Raji (cell line): ENCODE results near the gene ACTC1.

Source experiments
- POLR2A ChIP-seq: IDR thresholded peaks from 2 replicates; pipeline ENCODE4 v1.6.1; 2011; ENCODE audit warnings: low read depth, low read length, control low read depth; ENCODE audit not compliant: insufficient read depth

Gene ACTC1

DNA sequence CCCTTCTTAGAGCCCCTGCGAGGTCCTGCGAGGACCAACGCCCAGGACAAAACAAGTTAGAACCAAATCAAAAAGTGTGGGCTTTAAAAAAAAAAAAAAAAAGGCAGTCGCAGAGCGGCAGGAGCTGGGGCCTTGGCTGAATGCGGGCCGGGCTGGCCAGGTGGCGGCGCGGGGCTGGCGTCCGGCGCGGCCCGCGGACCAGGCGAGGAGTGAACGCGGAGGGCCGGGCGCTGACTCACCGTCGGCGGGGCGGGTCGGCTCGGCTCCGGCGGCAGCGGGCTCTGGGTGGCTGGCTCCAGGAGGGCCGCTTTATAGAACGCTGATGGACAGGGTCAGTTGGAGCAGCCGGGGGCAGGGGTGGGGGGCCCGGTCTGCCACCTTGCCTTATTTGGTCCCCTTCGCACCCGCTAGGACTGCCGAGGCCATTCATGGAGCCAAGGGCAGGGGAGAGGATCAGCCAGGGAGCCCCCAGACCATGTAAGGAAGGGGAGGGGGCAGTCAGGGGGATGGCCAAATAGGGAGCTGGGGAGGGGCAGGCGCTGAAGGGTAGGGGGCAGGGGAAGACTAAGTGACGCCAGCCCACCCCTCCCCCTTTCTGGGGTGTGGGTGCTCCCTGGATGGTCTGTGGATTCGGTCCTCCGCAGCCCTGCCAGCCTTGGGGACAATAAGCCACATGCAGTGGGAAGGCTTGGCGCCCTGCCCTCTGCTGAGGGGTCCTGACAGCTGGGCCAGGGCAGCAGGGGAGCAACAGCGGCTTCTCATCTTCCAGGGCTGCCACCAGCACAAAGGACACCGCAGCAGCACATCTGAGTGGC lies at the start of gene ACTC1:
TSS of gene ACTC1 (minus strand) at position 283 of the 815 bp plus-strand sequence. CDS start 741 bp downstream, outside the sequence.
- no peak for TF ChIP-seq POLR2A

DNA sequence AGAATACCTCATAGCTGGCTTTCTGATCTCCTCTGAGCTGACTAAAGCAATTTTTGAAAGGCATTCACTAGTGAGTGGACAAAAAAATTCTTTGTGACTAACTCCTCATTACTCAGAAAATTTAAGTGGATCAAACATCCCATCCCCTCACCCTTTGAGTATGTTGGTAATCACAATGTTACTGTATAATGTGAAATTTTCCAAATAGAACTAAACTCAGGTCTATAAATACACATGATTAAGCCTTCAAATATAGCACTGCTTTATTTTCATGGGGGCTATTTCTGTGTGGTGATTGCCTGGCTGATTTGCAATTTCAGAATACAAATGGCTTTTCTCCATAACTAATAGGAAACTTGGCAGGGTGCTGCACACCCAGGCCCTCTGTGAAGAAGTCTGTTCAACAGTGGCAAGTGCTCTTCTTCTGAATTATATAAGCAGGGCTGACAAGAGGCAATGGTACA lies 45.9 kb upstream of the ACTC1 start:
- no peak for TF ChIP-seq POLR2A

DNA sequence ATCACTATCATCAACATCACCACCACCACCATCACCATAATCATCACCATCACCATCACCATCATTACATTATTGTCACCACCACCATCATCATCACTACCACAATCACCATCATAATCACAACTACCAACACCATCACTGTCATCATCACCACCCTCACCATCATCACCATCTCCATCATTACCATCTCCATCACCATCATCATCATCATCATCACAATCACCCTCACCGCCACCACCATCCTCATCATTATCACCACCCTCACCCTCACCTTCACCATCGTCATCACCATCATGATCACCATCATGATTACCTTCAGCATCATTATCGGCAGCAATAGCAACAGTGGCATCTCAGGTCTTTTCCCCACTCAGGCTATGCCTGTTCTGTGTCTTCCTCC lies 42.9 kb upstream of the ACTC1 start:
- TF ChIP-seq POLR2A: no peak

DNA sequence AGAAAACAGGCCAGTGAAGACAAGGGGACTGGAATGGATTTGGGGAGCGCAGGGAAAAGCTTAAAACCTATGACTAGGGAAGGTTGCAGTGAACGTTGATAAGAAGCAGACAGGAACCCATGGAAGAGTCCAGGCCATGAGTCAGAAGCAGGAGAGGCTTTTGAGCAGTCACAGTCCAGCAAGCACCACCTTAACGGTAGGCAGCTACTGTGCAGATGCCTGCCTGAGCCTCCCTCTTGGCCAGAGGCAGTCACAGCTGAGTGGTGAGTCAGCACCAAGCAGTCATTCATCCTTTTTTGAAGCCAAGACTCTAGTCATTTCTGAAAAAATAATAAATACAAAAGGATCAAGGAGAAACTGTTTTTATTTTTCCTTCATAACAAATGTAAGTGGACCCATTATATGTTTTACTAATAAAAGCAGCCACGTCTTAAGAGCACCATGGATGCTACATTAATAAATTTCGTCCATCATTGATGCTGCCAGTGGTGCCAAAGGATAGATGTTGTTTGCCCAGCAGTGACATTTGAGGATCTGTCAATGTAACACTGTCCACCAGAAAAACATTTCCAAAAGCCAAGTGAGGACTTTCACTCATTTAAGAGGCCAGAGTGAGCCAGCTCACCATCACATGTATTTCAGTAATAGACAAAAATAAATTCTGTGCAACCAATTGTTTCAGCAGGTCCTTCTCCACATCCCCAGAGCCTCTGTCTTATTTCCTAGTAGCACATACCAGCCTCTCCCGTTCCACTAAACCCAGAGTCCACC lies 42.1 kb upstream of the ACTC1 start:
- no peak for TF ChIP-seq POLR2A

DNA sequence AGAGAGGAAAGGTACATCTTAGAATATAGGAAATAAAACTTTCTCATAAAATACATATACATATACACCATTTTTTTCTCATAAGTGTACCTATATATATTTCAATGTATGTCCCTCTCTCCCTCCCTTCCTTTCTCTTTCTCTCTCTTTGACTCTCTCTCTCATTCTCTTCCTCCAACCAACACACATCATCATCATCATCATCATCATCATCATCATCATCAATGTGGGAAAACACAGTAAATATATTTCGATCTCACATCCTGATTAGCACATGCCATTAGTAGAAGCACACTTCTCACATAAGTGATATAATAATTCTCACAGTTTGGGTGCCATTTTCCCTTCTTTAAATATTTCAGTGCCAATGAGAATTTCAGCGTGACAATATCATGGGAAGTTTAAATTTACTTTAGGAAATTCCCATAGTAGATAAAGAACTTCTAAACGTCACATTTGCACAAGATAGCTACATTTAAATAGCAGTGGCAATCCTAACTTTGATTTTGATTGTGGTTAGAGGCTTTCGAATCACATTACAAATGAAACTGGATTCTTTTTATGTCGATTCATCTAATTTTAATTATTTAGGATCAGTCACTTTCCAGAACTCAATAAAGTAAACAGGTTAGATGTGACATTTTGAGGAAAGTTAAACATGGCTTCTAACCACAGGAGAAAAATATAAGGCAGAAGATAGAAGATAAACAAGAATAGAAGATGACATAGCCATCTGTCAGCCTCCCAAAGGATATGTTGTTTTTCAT lies 33.0 kb upstream of the ACTC1 start:
- no peak for TF ChIP-seq POLR2A

DNA sequence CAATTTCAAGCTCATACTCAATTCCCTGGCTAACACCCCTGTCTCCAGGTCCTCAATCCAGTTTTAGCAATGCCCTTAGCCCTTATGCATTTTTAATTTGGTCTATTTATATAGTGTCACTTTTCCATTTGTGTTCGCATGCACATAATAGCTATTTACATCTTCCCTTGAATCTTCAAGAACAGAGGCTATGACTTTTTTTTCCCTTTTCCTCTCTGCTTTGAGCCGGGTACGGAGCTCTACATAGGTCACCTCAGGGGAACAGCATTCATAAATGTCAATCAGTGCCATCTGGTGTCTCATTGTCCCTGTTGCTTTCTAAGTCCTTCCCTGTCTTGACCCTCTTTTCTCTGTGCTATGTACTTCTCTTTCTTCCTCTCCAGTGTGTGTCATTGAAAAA lies 26.5 kb upstream of the ACTC1 start:
- TF ChIP-seq POLR2A: no peak

DNA sequence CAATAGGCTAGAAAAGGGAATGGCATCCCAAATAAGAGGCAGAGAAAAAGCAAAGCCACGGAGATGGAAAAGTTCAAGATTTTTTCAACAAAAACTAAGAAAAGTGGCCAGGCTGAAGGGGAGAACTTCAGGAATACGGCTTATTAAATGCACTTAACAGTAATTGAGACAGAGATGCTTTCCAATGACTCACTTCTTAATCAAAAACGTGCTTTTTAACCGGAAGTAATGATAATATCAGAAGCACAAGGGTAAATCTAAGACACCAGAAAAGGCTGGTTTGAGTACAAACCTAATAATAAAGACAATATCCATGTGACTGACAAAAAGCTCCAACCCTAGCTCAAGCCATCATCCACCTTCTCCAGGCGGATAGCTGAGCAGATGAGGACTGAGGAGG lies 24.8 kb upstream of the ACTC1 start:
- TF ChIP-seq POLR2A: no peak

DNA sequence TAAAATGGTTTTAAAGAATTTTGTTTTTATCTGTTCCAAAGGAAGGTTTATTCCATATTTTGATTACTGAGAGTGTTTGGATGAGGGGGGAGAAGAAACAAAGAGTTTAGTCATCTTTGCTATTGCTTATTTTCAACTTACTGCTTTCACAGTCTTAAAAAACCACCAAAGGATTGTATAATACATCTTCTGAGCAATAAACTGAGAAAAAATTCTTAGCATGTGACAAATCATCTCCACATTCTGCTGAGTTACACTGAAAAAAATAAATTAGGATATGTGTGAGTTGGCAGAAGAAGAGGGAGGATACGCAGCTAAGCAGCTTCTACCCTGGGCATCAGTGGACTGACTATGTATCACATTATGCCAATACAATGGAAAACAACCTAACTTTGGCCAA lies 23.2 kb upstream of the ACTC1 start:
- TF ChIP-seq POLR2A: no peak

DNA sequence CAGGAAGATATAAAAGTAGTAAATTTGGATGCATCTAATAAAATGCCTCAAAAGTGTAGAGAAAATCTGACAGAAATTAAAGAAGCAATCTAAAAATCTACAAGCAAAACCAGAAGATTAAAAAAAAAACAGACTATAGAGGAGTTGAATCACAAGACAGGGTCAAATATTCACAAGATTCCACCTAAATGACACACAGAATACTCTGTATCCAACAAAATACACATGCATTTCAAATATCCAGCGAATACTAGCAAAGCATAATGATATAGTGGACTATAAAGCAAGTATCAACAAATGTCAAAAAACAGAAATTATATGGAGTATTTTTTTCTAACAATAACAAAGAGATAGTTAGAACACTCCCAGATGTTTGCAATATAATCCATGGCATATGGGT lies 20.5 kb upstream of the ACTC1 start:
- no peak for TF ChIP-seq POLR2A

DNA sequence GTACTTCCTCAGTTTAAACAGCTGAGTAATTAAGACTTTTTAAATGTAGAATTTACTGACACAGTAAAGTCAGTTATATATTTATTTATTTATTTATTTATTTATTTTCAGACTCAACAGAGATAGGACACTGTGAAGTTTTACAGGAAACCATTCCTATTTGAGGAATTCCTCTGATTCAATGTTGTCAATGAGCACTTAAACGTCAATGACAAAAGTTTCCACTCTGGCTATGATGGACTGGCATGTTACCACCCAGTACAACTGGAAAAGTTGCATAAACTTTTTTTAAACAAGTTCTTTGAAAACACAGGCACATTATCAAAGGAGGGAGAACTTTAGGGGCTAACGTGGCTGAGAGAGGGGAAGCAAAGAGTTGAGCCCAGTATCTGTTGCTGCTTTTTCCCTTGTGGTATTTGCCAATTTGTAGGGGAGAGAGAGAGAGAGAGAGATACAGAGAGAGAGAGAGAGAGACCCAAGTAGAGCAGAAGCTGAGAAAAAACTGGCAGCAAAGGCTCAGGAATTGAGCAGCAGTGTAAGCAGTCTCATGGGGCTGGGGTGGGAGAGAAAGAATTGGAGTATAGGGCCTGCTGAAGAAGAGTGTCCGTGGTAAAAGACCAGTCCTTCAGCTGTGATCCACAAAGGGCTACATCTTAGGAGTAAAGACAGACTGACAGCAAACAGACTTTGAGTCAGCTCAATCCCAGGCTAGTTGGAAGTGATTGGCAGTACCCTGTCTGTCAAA lies 18.3 kb upstream of the ACTC1 start:
- no peak for TF ChIP-seq POLR2A

DNA sequence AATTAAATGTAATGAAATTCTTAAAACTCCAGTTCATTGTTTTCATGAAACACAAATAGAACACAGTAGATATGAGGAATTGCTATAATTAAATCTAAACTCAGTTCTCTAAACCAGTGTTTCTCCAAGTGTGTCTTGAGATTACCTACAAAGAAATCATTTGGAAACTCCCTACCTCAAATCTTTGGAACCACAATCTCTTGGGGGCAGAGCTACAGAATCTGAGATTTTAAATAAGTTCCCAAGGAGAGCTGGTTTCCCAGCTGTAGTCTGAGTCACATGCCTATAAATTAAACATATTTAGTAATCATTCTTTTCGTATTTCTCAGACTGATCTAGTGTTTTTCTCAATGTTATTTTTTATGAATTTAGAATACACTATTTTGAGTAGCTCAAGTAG lies 17.0 kb upstream of the ACTC1 start:
- TF ChIP-seq POLR2A: no peak

DNA sequence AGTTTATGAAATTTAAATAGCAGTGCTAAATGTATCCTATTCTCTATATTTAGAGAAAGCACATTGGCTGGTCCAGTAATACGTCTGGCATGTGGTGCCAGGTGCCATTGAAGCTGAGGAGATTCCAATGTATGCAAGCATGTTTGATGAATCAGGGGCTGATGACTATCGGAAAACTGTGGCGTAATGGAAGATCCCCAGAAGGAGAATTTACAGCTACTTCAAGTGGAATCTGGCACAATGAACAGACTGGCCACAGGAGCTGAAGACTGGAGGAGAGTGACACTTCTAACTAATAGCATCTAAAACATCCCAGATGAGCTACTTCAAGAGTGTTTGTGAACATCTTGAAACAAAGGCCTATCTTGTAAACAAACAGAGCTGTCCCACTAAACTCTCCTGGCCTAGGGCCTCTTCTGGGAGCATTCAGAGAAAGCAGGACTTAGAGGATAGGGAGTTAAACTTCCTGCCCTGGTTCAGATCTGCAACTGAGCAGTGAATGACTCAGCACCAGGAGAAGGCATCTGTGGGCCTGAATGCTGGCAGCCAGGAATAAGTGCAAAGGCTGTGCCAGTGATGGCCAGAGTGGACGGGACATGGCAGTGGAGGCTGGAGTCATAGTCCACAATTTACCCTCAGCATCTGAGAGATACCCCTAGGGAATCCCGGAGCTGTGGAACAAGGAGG lies 15.2 kb upstream of the ACTC1 start:
- no peak for TF ChIP-seq POLR2A

DNA sequence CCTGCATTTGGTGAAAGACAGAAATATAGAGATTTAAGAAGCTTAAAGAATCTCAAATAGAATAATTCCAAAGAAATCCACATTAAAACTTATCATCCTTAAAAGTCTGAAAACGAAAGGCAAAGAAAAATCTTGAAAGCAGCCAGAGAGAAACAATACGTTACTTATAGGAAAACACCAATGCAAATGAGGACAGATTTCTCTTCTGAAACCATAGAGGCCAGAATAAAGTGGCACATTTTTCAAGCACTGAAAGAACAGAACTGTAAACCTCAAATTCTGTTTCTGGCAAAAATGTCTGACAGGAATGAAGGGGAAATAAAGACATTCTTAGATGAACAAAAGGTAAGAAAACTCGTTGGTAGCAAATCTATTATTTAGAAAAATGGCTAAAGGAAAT lies 13.8 kb upstream of the ACTC1 start:
- TF ChIP-seq POLR2A: no peak

DNA sequence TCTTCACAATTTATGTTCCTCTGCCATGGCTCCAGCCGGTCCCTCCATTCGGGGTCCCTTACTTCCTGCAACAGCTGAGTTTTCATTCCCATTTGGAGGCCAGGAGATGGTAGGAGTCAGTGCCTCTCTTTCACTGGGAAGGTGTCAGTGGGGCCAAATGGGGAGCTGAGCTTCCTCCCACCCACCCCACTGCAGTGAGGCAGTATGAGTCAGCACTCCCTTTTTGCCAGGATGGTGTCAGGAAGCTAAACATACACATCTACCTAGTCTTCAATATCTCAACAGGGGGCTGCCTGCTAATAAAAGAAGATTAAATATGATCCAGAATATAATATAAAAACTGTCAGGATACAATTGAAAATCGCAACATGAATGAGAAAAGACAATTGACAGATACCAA lies 12.7 kb upstream of the ACTC1 start:
- no peak for TF ChIP-seq POLR2A
